NCI-H82 treated with DMSO at 0.1 percent for 48 hours (cell line): ENCODE measurements around the gene CGB3.
A peak's percentile ranks its signal among the peaks of the same experiment; 100 is the strongest.
"Not testable (repeated sequence)": the region's sequence is repeated elsewhere in the genome, so short reads cannot be mapped to it uniquely, and the experiment has no call there.

ENCODE experiments used
- DNase-seq: peaks from one replicate; lab custom pipeline; 2025; ENCODE audit not compliant: unreplicated experiment; lab: John Stamatoyannopoulos, UW

Gene CGB3

GRCh38 chr19:49024233-49024632 is at the start of gene CGB3:
TSS of gene CGB3 (minus strand) at chr19:49024333. CDS start at chr19:49023971, 362 bp downstream.
- DNase-seq, result not testable (repeated sequence)

- peak; percentile 42 for DNase-seq
Measured at GRCh38 chr19:49071860-49072547, 47.9 kb upstream of the CGB3 start.

GRCh38 chr19:49070416-49070815 is 46.3 kb upstream of the CGB3 start:
- no peak for DNase-seq

GRCh38 chr19:49069026-49069425 is 44.9 kb upstream of the CGB3 start:
- DNase-seq, result no peak

- DNase-seq, result no peak
Measured at GRCh38 chr19:49067554-49067953, 43.4 kb upstream of the CGB3 start.

- no peak for DNase-seq
Measured at GRCh38 chr19:49065905-49066512, 41.9 kb upstream of the CGB3 start.

GRCh38 chr19:49064768-49065611 is 40.9 kb upstream of the CGB3 start, which contains the start of gene NTF4:
TSS of gene NTF4 (minus strand) at chr19:49064818. CDS start at chr19:49061997, 2,821 bp downstream.
- DNase-seq, result no peak

GRCh38 chr19:49064029-49064629 is 40.0 kb upstream of the CGB3 start:
- no peak for DNase-seq

GRCh38 chr19:49061445-49061844 is 37.3 kb upstream of the CGB3 start:
- no peak for DNase-seq

GRCh38 chr19:49061000-49061399 is 36.9 kb upstream of the CGB3 start:
- no peak for DNase-seq

GRCh38 chr19:49059053-49059452 is 34.9 kb upstream of the CGB3 start:
- DNase-seq, result no peak

- no peak for DNase-seq
Measured at GRCh38 chr19:49058562-49058961, 34.4 kb upstream of the CGB3 start.

- peak; percentile 74 for DNase-seq
Measured at GRCh38 chr19:49057636-49058234, 33.6 kb upstream of the CGB3 start, which contains the start of gene CGB7. TSS of gene CGB7 (minus strand) at chr19:49057749. CDS start at chr19:49055375, 2,374 bp downstream.

- DNase-seq, result not testable (repeated sequence)
Measured at GRCh38 chr19:49056902-49057596, 32.9 kb upstream of the CGB3 start.

- DNase-seq, result peak; percentile 15
Measured at GRCh38 chr19:49056101-49056901, 32.2 kb upstream of the CGB3 start.

- not testable (repeated sequence) for DNase-seq
Measured at GRCh38 chr19:49050376-49051033, 26.4 kb upstream of the CGB3 start.

GRCh38 chr19:49049834-49050233 is 25.7 kb upstream of the CGB3 start:
- DNase-seq, result not testable (repeated sequence)

GRCh38 chr19:49049011-49049410 is 24.9 kb upstream of the CGB3 start, which contains the start of gene CGB8:
TSS of gene CGB8 (minus strand) at chr19:49049111. CDS start at chr19:49048739, 372 bp downstream.
- DNase-seq, result not testable (repeated sequence)

GRCh38 chr19:49043548-49043947 is 19.4 kb upstream of the CGB3 start, which contains the start of gene CGB5:
TSS of gene CGB5 (plus strand) at chr19:49043848. CDS start at chr19:49044210, 362 bp downstream.
- not testable (repeated sequence) for DNase-seq
